ENCODE results near the gene RER1. TPM values are rescaled to one million over a fixed set of nuclear protein-coding genes. Genes with fewer than 3 reads are reported as not detected.

The RER1 gene
- polyA plus RNA-seq, 3 donors from 2014 or later, result 185 to 216 (median 210) TPM

- DNase-seq, result no peak
- Mint-ChIP-seq H3K36me3 (peaks cover 3 to 9% (median 4%) of the 10 kb centered on the region in 3 donors), H3K4me1 (peaks cover 12 to 19% of the 10 kb centered on the region in 2 donors), H3K27me3 (ENCODE audit: low read depth in 3 of 3) (peaks cover 0 to 3% (median 0%) of the 10 kb centered on the region in 3 donors), H3K27ac (peak overlapping the region in 3 of 6 donors; percentile 3 to 53 (median 16)), H3K9me3 (no peaks in the 10 kb centered on the region), H3K4me3 (no peak overlapping the region)
Measured at GRCh38 chr1:2407166-2407990, 15.7 kb downstream of the RER1 start.

GRCh38 chr1:2407991-2408275 lies 16.3 kb downstream of the RER1 start:
- peaks cover 0 to 5% (median 0%) of the 10 kb centered on the region in 3 donors for H3K27me3 Mint-ChIP-seq (ENCODE audit: low read depth in 3 of 3)
- no peaks in the 10 kb centered on the region for H3K9me3 Mint-ChIP-seq
- H3K36me3 Mint-ChIP-seq, result peaks cover 2 to 6% (median 3%) of the 10 kb centered on the region in 3 donors
- DNase-seq, result no peak
- H3K27ac Mint-ChIP-seq, result no peak overlapping the region
- peaks cover 12 to 18% of the 10 kb centered on the region in 2 donors for H3K4me1 Mint-ChIP-seq
- H3K4me3 Mint-ChIP-seq, result no peak overlapping the region

- no peak overlapping the region for H3K27ac Mint-ChIP-seq
- H3K4me1 Mint-ChIP-seq, result peaks cover 12 to 18% of the 10 kb centered on the region in 2 donors
- H3K9me3 Mint-ChIP-seq, result no peaks in the 10 kb centered on the region
- peaks cover 0 to 5% (median 0%) of the 10 kb centered on the region in 3 donors for H3K27me3 Mint-ChIP-seq (ENCODE audit: low read depth in 3 of 3)
- no peak overlapping the region for H3K4me3 Mint-ChIP-seq
- DNase-seq, result no peak
- H3K36me3 Mint-ChIP-seq, result peaks cover 0 to 5% (median 1%) of the 10 kb centered on the region in 3 donors
Measured at GRCh38 chr1:2408456-2408855, 16.8 kb downstream of the RER1 start.

GRCh38 chr1:2408859-2409276 lies 17.2 kb downstream of the RER1 start:
- Mint-ChIP-seq H3K36me3 (peaks cover 0 to 4% (median 0%) of the 10 kb centered on the region in 3 donors), H3K27ac (no peak overlapping the region), H3K4me3 (peak overlapping the region in 1 of 5 donors; percentile 27), H3K27me3 (ENCODE audit: low read depth in 3 of 3) (peaks cover 0 to 5% (median 0%) of the 10 kb centered on the region in 3 donors), H3K9me3 (no peaks in the 10 kb centered on the region), H3K4me1 (peaks cover 10 to 19% of the 10 kb centered on the region in 2 donors)
- DNase-seq, result no peak

- Mint-ChIP-seq H3K27me3 (ENCODE audit: low read depth in 3 of 3) (peaks cover 0 to 8% (median 0%) of the 10 kb centered on the region in 3 donors), H3K9me3 (no peaks in the 10 kb centered on the region), H3K27ac (no peak overlapping the region), H3K36me3 (no peaks in the 10 kb centered on the region), H3K4me3 (no peak overlapping the region), H3K4me1 (peaks cover 14 to 21% of the 10 kb centered on the region in 2 donors)
- DNase-seq, result no peak
Measured at GRCh38 chr1:2409745-2410144, 18.1 kb downstream of the RER1 start.

GRCh38 chr1:2411801-2412394 lies 20.3 kb downstream of the RER1 start:
- H3K4me1 Mint-ChIP-seq, result peaks cover 29 to 40% of the 10 kb centered on the region in 2 donors
- H3K27ac Mint-ChIP-seq, result peak overlapping the region in 5 of 6 donors; percentile 55 to 87 (median 81)
- no peaks in the 10 kb centered on the region for H3K36me3 Mint-ChIP-seq
- H3K4me3 Mint-ChIP-seq, result peak overlapping the region; percentile 72 to 84 (median 82)
- no peak for DNase-seq
- H3K9me3 Mint-ChIP-seq, result no peaks in the 10 kb centered on the region
- H3K27me3 Mint-ChIP-seq (ENCODE audit: low read depth in 3 of 3), result peaks cover 0 to 8% (median 0%) of the 10 kb centered on the region in 3 donors

GRCh38 chr1:2412395-2412772 lies 20.7 kb downstream of the RER1 start, which contains the start of gene PEX10:
TSS of gene PEX10 (minus strand) at chr1:2412564. CDS start at chr1:2412502, 62 bp downstream.
- H3K27me3 Mint-ChIP-seq (ENCODE audit: low read depth in 3 of 3), result peaks cover 0 to 7% (median 0%) of the 10 kb centered on the region in 3 donors
- peak; percentile 97 to 98 (median 98) for DNase-seq
- H3K36me3 Mint-ChIP-seq, result no peaks in the 10 kb centered on the region
- H3K4me3 Mint-ChIP-seq, result peak within 1 kb of the TSS; percentile 76 to 90 (median 84)
- peak within 1 kb of the TSS in 5 of 6 donors; percentile 62 to 89 (median 81) for H3K27ac Mint-ChIP-seq
- H3K4me1 Mint-ChIP-seq, result peaks cover 33 to 45% of the 10 kb centered on the region in 2 donors
- no peaks in the 10 kb centered on the region for H3K9me3 Mint-ChIP-seq

- no peak for DNase-seq
- H3K9me3 Mint-ChIP-seq, result no peaks in the 10 kb centered on the region
- H3K27ac Mint-ChIP-seq, result no peak overlapping the region
- peaks cover 0 to 7% (median 0%) of the 10 kb centered on the region in 3 donors for H3K27me3 Mint-ChIP-seq (ENCODE audit: low read depth in 3 of 3)
- H3K4me1 Mint-ChIP-seq, result peaks cover 33 to 46% of the 10 kb centered on the region in 2 donors
- H3K4me3 Mint-ChIP-seq, result peak overlapping the region in 4 of 5 donors; percentile 57 to 83 (median 74)
- H3K36me3 Mint-ChIP-seq, result no peaks in the 10 kb centered on the region
Measured at GRCh38 chr1:2412773-2413494, 21.3 kb downstream of the RER1 start.

- Mint-ChIP-seq H3K4me1 (peaks cover 33 to 49% of the 10 kb centered on the region in 2 donors), H3K36me3 (no peaks in the 10 kb centered on the region), H3K27ac (peak overlapping the region; percentile 87 to 95 (median 92)), H3K9me3 (no peaks in the 10 kb centered on the region), H3K4me3 (peak overlapping the region; percentile 78 to 91 (median 89)), H3K27me3 (ENCODE audit: low read depth in 3 of 3) (peaks cover 0 to 7% (median 0%) of the 10 kb centered on the region in 3 donors)
- no peak for DNase-seq
Measured at GRCh38 chr1:2413495-2414296, 22.1 kb downstream of the RER1 start.

- Mint-ChIP-seq H3K4me1 (peaks cover 33 to 49% of the 10 kb centered on the region in 2 donors), H3K27me3 (ENCODE audit: low read depth in 3 of 3) (peaks cover 0 to 7% (median 3%) of the 10 kb centered on the region in 3 donors), H3K9me3 (no peaks in the 10 kb centered on the region), H3K27ac (peak overlapping the region; percentile 87 to 95 (median 92)), H3K4me3 (peak overlapping the region; percentile 78 to 91 (median 89)), H3K36me3 (no peaks in the 10 kb centered on the region)
- peak; percentile 75 to 79 (median 76) for DNase-seq
Measured at GRCh38 chr1:2414297-2414958, 22.8 kb downstream of the RER1 start.

- Mint-ChIP-seq H3K27ac (peak overlapping the region; percentile 72 to 95 (median 91)), H3K36me3 (no peaks in the 10 kb centered on the region), H3K27me3 (ENCODE audit: low read depth in 3 of 3) (peaks cover 0 to 6% (median 3%) of the 10 kb centered on the region in 3 donors), H3K4me1 (peaks cover 33 to 48% of the 10 kb centered on the region in 2 donors), H3K9me3 (no peaks in the 10 kb centered on the region), H3K4me3 (peak overlapping the region; percentile 78 to 91 (median 89))
- peak in 2 of 3 donors; percentile 8 to 27 for DNase-seq
Measured at GRCh38 chr1:2415337-2415736, 23.7 kb downstream of the RER1 start.

GRCh38 chr1:2415801-2416208 lies 24.2 kb downstream of the RER1 start:
- DNase-seq, result peak; percentile 48 to 52 (median 48)
- Mint-ChIP-seq H3K4me1 (peaks cover 31 to 43% of the 10 kb centered on the region in 2 donors), H3K4me3 (peak overlapping the region; percentile 78 to 91 (median 89)), H3K36me3 (no peaks in the 10 kb centered on the region), H3K27ac (peak overlapping the region; percentile 72 to 95 (median 91)), H3K27me3 (ENCODE audit: low read depth in 3 of 3) (peaks cover 0 to 6% (median 3%) of the 10 kb centered on the region in 3 donors), H3K9me3 (no peaks in the 10 kb centered on the region)
